Aorta (tissue), 5 donors: ENCODE data around the gene GALNT10. TPM values are rescaled to one million over a fixed set of nuclear protein-coding genes. Genes with fewer than 3 reads are reported as not detected.

ENCODE experiments used
- ATAC-seq: fragments of 200-7000 bp; cut with Tn5 transposase; one replicate; pipeline ENCODE4 v1.9.1; 2022; ENCODE audit warnings: moderate library complexity; ENCODE audit not compliant: low FRiP score
- DNase-seq, 2 donors: peaks; one replicate each; pipeline ENCODE4 v3.0.0-alpha.2; 2020
- H3K27ac ChIP-seq, 2 donors: one replicate each; pipeline ENCODE4 v1.5.1; 2013; ENCODE audit warnings: low read length in 2 of 2, mild to moderate bottlenecking in 2 of 2, moderate library complexity in 2 of 2, control low read depth in 1 of 2, inconsistent platforms in 1 of 2, low read depth in 1 of 2
- H3K27me3 ChIP-seq, 2 donors: one replicate each; pipeline ENCODE4 v1.6.1; 2013; ENCODE audit warnings: control low read depth in 1 of 2, low read length in 1 of 2, mild to moderate bottlenecking in 1 of 2, moderate library complexity in 1 of 2; ENCODE audit not compliant: insufficient read depth in 2 of 2, control insufficient read depth in 1 of 2
- H3K36me3 ChIP-seq, 2 donors: one replicate each; pipeline ENCODE4 v1.6.1; 2013; ENCODE audit warnings: control low read depth in 1 of 2, low read length in 1 of 2, mild to moderate bottlenecking in 1 of 2; ENCODE audit not compliant: insufficient read depth in 2 of 2, control insufficient read depth in 1 of 2
- H3K4me1 ChIP-seq, 2 donors: one replicate each; pipeline ENCODE4 v1.6.1; 2013; ENCODE audit warnings: low read length in 2 of 2, control low read depth in 1 of 2, mild to moderate bottlenecking in 1 of 2, moderate library complexity in 1 of 2; ENCODE audit not compliant: insufficient read depth in 2 of 2, control insufficient read depth in 1 of 2
- H3K4me3 ChIP-seq, 2 donors: one replicate each; pipeline ENCODE4 v1.5.1; 2013; ENCODE audit warnings: low read length in 2 of 2, control low read depth in 1 of 2, mild to moderate bottlenecking in 1 of 2
- H3K9me3 ChIP-seq: one replicate; pipeline ENCODE4 v1.6.1; 2013; ENCODE audit warnings: mild to moderate bottlenecking, low read length; ENCODE audit not compliant: control insufficient read depth
- WGBS, 2 donors: extraction: QIAGEN DNeasy Blood & Tissue Kit; methylation state at CpG; one replicate each; pipeline ENCODE4 v1.1.7; 2013; 5-methylcytosine and 5-hydroxymethylcytosine counted together
- intact Hi-C, 2 donors: fragments of 100-400 bp; cut with DNase I; formaldehyde crosslinking; loops; one replicate each; pipeline versions ENCODE4 v1.14.2 to v1.15.0; 2022
- polyA plus RNA-seq, 2 donors: library from polyadenylated mRNA; stranded (reverse); fragments of 200-250 nt; gene quantifications; one replicate each; pipeline ENCODE4 v1.2.3, GENCODE V29; 2013
- total RNA-seq, 2 donors: library from RNA; stranded (reverse); fragmentation: NEBNext Ultra II Directional; extraction: Animal tissue kit (Norgen Biotek cat#: 25700); gene quantifications; one replicate each; pipeline ENCODE4 v1.2.1, GENCODE V29; 2021
- donor health status: healthy with polysubstance abuse.
- donor health status: Bipolar disorder and iron deficiency.
- donor health status: DM: no; HTN: no; CAD: no.
- donor health status: DM: no; HTN: no; CAD: no.
- donor health status: DM: yes; HTN: yes; CAD: no.

The GALNT10 gene
- total and polyA plus RNA-seq, 4 donors: 9.1 to 44.2 (median 26.7) TPM

GRCh38 chr5:154242442-154242841, 51.9 kb downstream of the GALNT10 start:
- intact Hi-C loops: no loop called here
- no peak overlapping the region for H3K27ac ChIP-seq
- no peaks in the 10 kb centered on the region for H3K27me3 ChIP-seq
- H3K36me3 ChIP-seq: no peaks in the 10 kb centered on the region
- WGBS, 2 donors: 43 to 58% methylated on average over 1 of the region's 1 CpG
- H3K4me3 ChIP-seq: no peak overlapping the region
- no peak for ATAC-seq
- no peaks in the 10 kb centered on the region for H3K9me3 ChIP-seq
- H3K4me1 ChIP-seq: no peaks in the 10 kb centered on the region
- DNase-seq: no peak

- no peak overlapping the region for H3K27ac ChIP-seq
- 0 to 17% methylated on average over 1 of the region's 1 CpG for WGBS, 2 donors
- no peaks in the 10 kb centered on the region for H3K27me3 ChIP-seq
- H3K36me3 ChIP-seq: no peaks in the 10 kb centered on the region
- no peak overlapping the region for H3K4me3 ChIP-seq
- DNase-seq (no peak), ATAC-seq (no peak)
- intact Hi-C loops: no loop called here
- H3K9me3 ChIP-seq: no peaks in the 10 kb centered on the region
- no peaks in the 10 kb centered on the region for H3K4me1 ChIP-seq
These were observed 52.4 kb downstream of the GALNT10 start for GRCh38 chr5:154242964-154243376.

GRCh38 chr5:154243736-154244135, 53.2 kb downstream of the GALNT10 start:
- DNase-seq (no peak), ATAC-seq (no peak)
- Histone ChIP-seq H3K36me3 (no peaks in the 10 kb centered on the region), H3K4me1 (no peaks in the 10 kb centered on the region), H3K9me3 (no peaks in the 10 kb centered on the region), H3K4me3 (no peak overlapping the region), H3K27ac (no peak overlapping the region), H3K27me3 (no peaks in the 10 kb centered on the region)
- intact Hi-C loops: no loop called here
- 98% methylated on average over 2 of the region's 2 CpGs for WGBS, 2 donors

- 78 to 89% methylated on average over 3 of the region's 3 CpGs for WGBS, 2 donors
- Histone ChIP-seq H3K4me1 (no peaks in the 10 kb centered on the region), H3K27me3 (no peaks in the 10 kb centered on the region), H3K27ac (no peak overlapping the region), H3K4me3 (no peak overlapping the region), H3K9me3 (no peaks in the 10 kb centered on the region), H3K36me3 (no peaks in the 10 kb centered on the region)
- ATAC-seq (no peak), DNase-seq (no peak)
- intact Hi-C loops: no loop called here
These were observed 53.9 kb downstream of the GALNT10 start for GRCh38 chr5:154244476-154244875.

GRCh38 chr5:154248691-154249090, 58.2 kb downstream of the GALNT10 start:
- no peaks in the 10 kb centered on the region for H3K9me3 ChIP-seq
- H3K4me3 ChIP-seq: no peak overlapping the region
- no peak overlapping the region for H3K27ac ChIP-seq
- ATAC-seq: no peak
- no peak for DNase-seq
- intact Hi-C loops: no loop called here
- H3K27me3 ChIP-seq: no peaks in the 10 kb centered on the region
- 99 to 100% methylated on average over 2 of the region's 2 CpGs for WGBS, 2 donors
- no peaks in the 10 kb centered on the region for H3K36me3 ChIP-seq
- H3K4me1 ChIP-seq: peaks cover 3% of the 10 kb centered on the region in 2 donors

GRCh38 chr5:154249826-154250225, 59.3 kb downstream of the GALNT10 start:
- no peaks in the 10 kb centered on the region for H3K36me3 ChIP-seq
- intact Hi-C loops: no loop called here
- H3K27me3 ChIP-seq: no peaks in the 10 kb centered on the region
- no peaks in the 10 kb centered on the region for H3K9me3 ChIP-seq
- WGBS, 2 donors: 65 to 74% methylated on average over 3 of the region's 3 CpGs
- no peak overlapping the region for H3K4me3 ChIP-seq
- ATAC-seq (no peak), DNase-seq (no peak)
- H3K27ac ChIP-seq: no peak overlapping the region
- H3K4me1 ChIP-seq: peaks cover 3% of the 10 kb centered on the region in 2 donors

GRCh38 chr5:154251529-154251928, 61.0 kb downstream of the GALNT10 start:
- ATAC-seq (no peak), DNase-seq (no peak)
- Histone ChIP-seq H3K4me3 (no peak overlapping the region), H3K9me3 (no peaks in the 10 kb centered on the region), H3K27ac (no peak overlapping the region), H3K4me1 (peaks cover 3% of the 10 kb centered on the region in 2 donors), H3K27me3 (no peaks in the 10 kb centered on the region), H3K36me3 (no peaks in the 10 kb centered on the region)
- intact Hi-C loops: no loop called here

- Histone ChIP-seq H3K27me3 (no peaks in the 10 kb centered on the region), H3K36me3 (no peaks in the 10 kb centered on the region), H3K4me3 (no peak overlapping the region), H3K9me3 (no peaks in the 10 kb centered on the region), H3K4me1 (peaks cover 3% of the 10 kb centered on the region in 2 donors), H3K27ac (no peak overlapping the region)
- 98 to 100% methylated on average over 2 of the region's 2 CpGs for WGBS, 2 donors
- ATAC-seq (no peak), DNase-seq (no peak)
- intact Hi-C loops: no loop called here
These were observed 63.3 kb downstream of the GALNT10 start for GRCh38 chr5:154253807-154254206.

- DNase-seq (no peak), ATAC-seq (no peak)
- 93 to 95% methylated on average over 2 of the region's 2 CpGs for WGBS, 2 donors
- Histone ChIP-seq H3K27me3 (no peaks in the 10 kb centered on the region), H3K27ac (no peak overlapping the region), H3K4me3 (no peak overlapping the region), H3K4me1 (peaks cover 2 to 3% of the 10 kb centered on the region in 2 donors), H3K36me3 (no peaks in the 10 kb centered on the region), H3K9me3 (no peaks in the 10 kb centered on the region)
- intact Hi-C loops: no loop called here
These were observed 64.4 kb downstream of the GALNT10 start for GRCh38 chr5:154254896-154255295.
